Measurements from ENCODE around the gene CPEB2. TPM values are rescaled to one million over a fixed set of nuclear protein-coding genes. Genes with fewer than 3 reads are reported as not detected.

The CPEB2 gene
- total and polyA plus RNA-seq, 9 of the 15 experiments (the other 6 are each of a cell fraction or from before 2014, with no cell fraction given) = 0.39 to 3.0 (median 1.4) TPM

- TF ChIP-seq ZNF740 (CRISPR knock-in tag; IDR thresholded peaks at IDR 0.05) = no peak
- TF ChIP-seq ZNF740 (tag; IDR thresholded peaks at IDR 0.05) = no peak
- no peak for TF ChIP-seq ZEB2 (IDR thresholded peaks at IDR 0.05)
- TF ChIP-seq GTF2E2 (tag; IDR thresholded peaks at IDR 0.05) = peak; percentile 55; the same call in 1 of the 2 replicates
- TF ChIP-seq ILK (tag; IDR thresholded peaks at IDR 0.05; ENCODE audit: borderline replicate concordance, low read depth) = no peak
- no peak for TF ChIP-seq ARNT (IDR thresholded peaks at IDR 0.05)
- TF ChIP-seq HMBOX1 (IDR thresholded peaks at IDR 0.05) = no peak
- TF ChIP-seq RBM15 (IDR thresholded peaks at IDR 0.05; ENCODE audit: insufficient read depth, low read length) = no peak
- TF ChIP-seq CBX8 (IDR thresholded peaks at IDR 0.05; ENCODE audit: borderline replicate concordance, extremely low read depth, low read depth, low read length, poor library complexity, severe bottlenecking) = no peak
- TF ChIP-seq JUNB (CRISPR knock-in tag; conservative IDR thresholded peaks at IDR 0.05) = no peak
- no peak for TF ChIP-seq ZKSCAN3 (CRISPR knock-in tag; IDR thresholded peaks at IDR 0.05)
- no peak for TF ChIP-seq HSF4 (CRISPR knock-in tag; IDR thresholded peaks at IDR 0.05; ENCODE audit: borderline replicate concordance)
- no peak for TF ChIP-seq PRPF4 (IDR thresholded peaks at IDR 0.05; ENCODE audit: insufficient read depth, low read depth, low read length, poor library complexity, severe bottlenecking)
- peak; percentile 64; the same call in 1 of the 2 replicates for TF ChIP-seq BCOR (IDR thresholded peaks at IDR 0.05)
- no peak for TF ChIP-seq RAD51 (IDR thresholded peaks at IDR 0.05; ENCODE audit: borderline replicate concordance, low read depth)
- peak; percentile 65; the same call in 1 of the 2 replicates for TF ChIP-seq FOXJ2 (tag; IDR thresholded peaks at IDR 0.05)
- no peak for TF ChIP-seq KAT8 (IDR thresholded peaks at IDR 0.05; ENCODE audit: low read depth)
- no peak for TF ChIP-seq ZNF324 (CRISPR knock-in tag; IDR thresholded peaks at IDR 0.05)
- TF ChIP-seq TRIM28 (IDR thresholded peaks at IDR 0.05) = no peak
- no peak for TF ChIP-seq HDAC1 (IDR thresholded peaks at IDR 0.05)
- TF ChIP-seq SP2 (IDR thresholded peaks at IDR 0.05; ENCODE audit: extremely low read depth, low read depth, low read length, poor library complexity, severe bottlenecking) = no peak
- TF ChIP-seq HMG20B (CRISPR knock-in tag; IDR thresholded peaks at IDR 0.05) = no peak
- TF ChIP-seq RFX1 (IDR thresholded peaks at IDR 0.05) = peak; percentile 53; the same call in 1 of the 2 replicates
- no peak for TF ChIP-seq ZNF717 (CRISPR knock-in tag; IDR thresholded peaks at IDR 0.05)
- no peak for TF ChIP-seq THRA (IDR thresholded peaks at IDR 0.05)
These were observed at the start of gene CPEB2 (continued) for GRCh38 chr4:15001869-15002658.
